ENCODE data around the gene RBL1. TPM values are rescaled to one million over a fixed set of nuclear protein-coding genes. Genes with fewer than 3 reads are reported as not detected.
"Not testable (repeated sequence)": the region's sequence is repeated elsewhere in the genome, so short reads cannot be mapped to it uniquely, and the experiment has no call there.

RBL1 gene
- total RNA-seq, 2 donors from 2014 or later, result 8.2 to 9.7 TPM

GRCh38 chr20:37000171-37000570, 95.6 kb downstream of the RBL1 start:
- intact Hi-C loops (cut with DNase I); H3K9me3 ChIP-seq; DNase-seq (ENCODE audit: low spot score); H3K36me3 ChIP-seq; H3K4me3 ChIP-seq; H3K4me1 ChIP-seq (replicated peaks); H3K27me3 ChIP-seq (replicated peaks; ENCODE audit: insufficient read depth); H3K27ac ChIP-seq: not testable (repeated sequence)
- WGBS, result 94% methylated on average over 6 of the region's 26 CpGs

- H3K4me3 ChIP-seq, result no peak overlapping the region
- no peak for DNase-seq (ENCODE audit: low spot score)
- no peaks in the 10 kb centered on the region for H3K36me3 ChIP-seq
- H3K27me3 ChIP-seq (replicated peaks; ENCODE audit: insufficient read depth), result no peaks in the 10 kb centered on the region
- H3K4me1 ChIP-seq (replicated peaks), result no peaks in the 10 kb centered on the region
- no peak overlapping the region for H3K27ac ChIP-seq
- no peaks in the 10 kb centered on the region for H3K9me3 ChIP-seq
- intact Hi-C loops (cut with DNase I), result no loop called here
- 85% methylated on average over 7 of the region's 7 CpGs for WGBS
- TF ChIP-seq POLR2AphosphoS5 (IDR thresholded peaks at IDR 0.05) (no peak), POLR2A (IDR thresholded peaks at IDR 0.05) (no peak), CTCF (IDR thresholded peaks at IDR 0.05) (no peak)
These were observed 97.1 kb downstream of the RBL1 start for GRCh38 chr20:36998652-36999051.

- WGBS, result 45% methylated on average over 1 of the region's 1 CpG
- Histone ChIP-seq H3K27ac (no peak overlapping the region), H3K4me3 (no peak overlapping the region), H3K36me3 (no peaks in the 10 kb centered on the region), H3K27me3 (replicated peaks; ENCODE audit: insufficient read depth) (no peaks in the 10 kb centered on the region), H3K9me3 (no peaks in the 10 kb centered on the region), H3K4me1 (replicated peaks) (no peaks in the 10 kb centered on the region)
- no peak for DNase-seq (ENCODE audit: low spot score)
- no peak for TF ChIP-seq CTCF (IDR thresholded peaks at IDR 0.05)
- no peak for TF ChIP-seq POLR2AphosphoS5 (IDR thresholded peaks at IDR 0.05)
- TF ChIP-seq POLR2A (IDR thresholded peaks at IDR 0.05), result no peak
- intact Hi-C loops (cut with DNase I), result no loop called here
These were observed 98.7 kb downstream of the RBL1 start for GRCh38 chr20:36997121-36997520.

GRCh38 chr20:36994221-36994620, 101.6 kb downstream of the RBL1 start:
- H3K4me3 ChIP-seq; intact Hi-C loops (cut with DNase I); H3K27me3 ChIP-seq (replicated peaks; ENCODE audit: insufficient read depth); DNase-seq (ENCODE audit: low spot score); H3K9me3 ChIP-seq; H3K27ac ChIP-seq; H3K36me3 ChIP-seq; H3K4me1 ChIP-seq (replicated peaks): not testable (repeated sequence)
- WGBS, result 95% methylated on average over 4 of the region's 4 CpGs

GRCh38 chr20:36992802-36993334, 102.9 kb downstream of the RBL1 start:
- Histone ChIP-seq H3K9me3 (no peaks in the 10 kb centered on the region), H3K4me3 (no peak overlapping the region), H3K36me3 (no peaks in the 10 kb centered on the region), H3K27me3 (replicated peaks; ENCODE audit: insufficient read depth) (no peaks in the 10 kb centered on the region), H3K27ac (no peak overlapping the region), H3K4me1 (replicated peaks) (no peaks in the 10 kb centered on the region)
- 91% methylated on average over 4 of the region's 4 CpGs for WGBS
- DNase-seq (ENCODE audit: low spot score), result no peak
- intact Hi-C loops (cut with DNase I), result no loop called here
- no peak for TF ChIP-seq POLR2A (IDR thresholded peaks at IDR 0.05)
- no peak for TF ChIP-seq POLR2AphosphoS5 (IDR thresholded peaks at IDR 0.05)
- TF ChIP-seq CTCF (IDR thresholded peaks at IDR 0.05), result no peak

GRCh38 chr20:36991703-36992102, 104.1 kb downstream of the RBL1 start:
- WGBS, result 76% methylated on average over 3 of the region's 3 CpGs
- Histone ChIP-seq H3K4me1 (replicated peaks) (no peaks in the 10 kb centered on the region), H3K4me3 (no peak overlapping the region), H3K27ac (no peak overlapping the region), H3K36me3 (no peaks in the 10 kb centered on the region), H3K27me3 (replicated peaks; ENCODE audit: insufficient read depth) (no peaks in the 10 kb centered on the region), H3K9me3 (no peaks in the 10 kb centered on the region)
- DNase-seq (ENCODE audit: low spot score), result no peak
- TF ChIP-seq POLR2A (IDR thresholded peaks at IDR 0.05) (no peak), POLR2AphosphoS5 (IDR thresholded peaks at IDR 0.05) (no peak), CTCF (IDR thresholded peaks at IDR 0.05) (no peak)
- intact Hi-C loops (cut with DNase I), result no loop called here
